PFSK-1 (cell line): ENCODE measurements around the gene TP53I11.

ENCODE experiments used
- POLR2AphosphoS5 ChIP-seq: IDR thresholded peaks from 2 replicates; pipeline ENCODE4 v1.6.1; 2012; ENCODE audit warnings: low read depth, mild to moderate bottlenecking, control low read depth, low read length, moderate library complexity
- REST ChIP-seq, 2 experiments: IDR thresholded peaks; 2 replicates each; pipeline versions ENCODE4 v1.6.1 to v1.8.0; 2011 to 2012; ENCODE audit warnings: low read depth in 2 of 2, low read length in 2 of 2, control low read depth in 1 of 2, inconsistent platforms in 1 of 2, mild to moderate bottlenecking in 1 of 2, moderate library complexity in 1 of 2; ENCODE audit not compliant: insufficient read depth in 1 of 2
- SIN3A ChIP-seq: IDR thresholded peaks from 2 replicates; pipeline ENCODE4 v1.6.1; 2012; ENCODE audit warnings: mild to moderate bottlenecking, low read length, moderate library complexity, borderline replicate concordance; ENCODE audit not compliant: insufficient read depth

GRCh38 chr11:44978961-44979331, 28.3 kb upstream of the TP53I11 start:
- TF ChIP-seq REST (IDR thresholded peaks at IDR 0.05; ENCODE audit: insufficient read depth in 1 of 2, low read depth in 2 of 2, low read length in 2 of 2): no peak
- TF ChIP-seq SIN3A: no peak
- no peak for TF ChIP-seq POLR2AphosphoS5
